ENCODE results near the gene LIF.
A peak's percentile ranks its signal among the peaks of the same experiment; 100 is the strongest.

LIF gene

DNA sequence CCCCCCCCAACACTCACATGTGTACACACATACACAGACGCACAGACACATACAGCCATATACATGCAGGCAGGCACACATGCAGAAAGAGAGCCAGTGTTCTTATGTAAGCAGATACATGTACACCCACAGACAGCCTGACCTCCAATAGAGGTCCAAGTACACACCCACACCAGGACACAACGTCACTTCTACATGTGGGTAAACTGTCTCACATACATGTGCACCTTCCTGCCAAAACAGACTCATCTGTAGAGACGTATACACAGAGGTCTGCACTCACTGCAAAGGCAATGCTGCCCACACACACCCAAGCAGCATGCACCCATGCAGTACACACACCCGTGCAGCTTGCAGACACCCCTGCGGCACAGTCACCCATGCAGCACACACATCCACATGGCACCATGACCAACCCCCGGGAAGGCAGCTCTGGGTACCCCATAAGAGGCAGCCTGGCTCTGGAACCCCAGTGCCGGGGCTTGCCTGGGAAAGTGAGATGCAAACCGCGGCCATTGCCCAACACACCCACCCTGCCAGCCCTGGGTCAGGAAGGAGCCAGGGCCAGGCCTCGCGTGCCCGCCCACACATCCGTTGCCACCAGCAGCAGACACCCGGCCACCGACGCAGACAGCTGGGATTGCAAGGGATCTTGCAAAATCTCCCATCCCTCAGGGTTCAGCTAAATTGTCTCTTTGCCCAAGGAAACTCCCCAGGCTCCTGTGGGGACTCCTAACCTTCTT is 32.7 kb upstream of the LIF start:
- no peaks in the 10 kb centered on the region for H3K4me1 ChIP-seq
- H3K9me3 ChIP-seq = no peaks in the 10 kb centered on the region
- in situ Hi-C loops (cut with MboI; ENCODE audit: low sequenced_read_pairs) = no loop called here
- DNase-seq (ENCODE audit: low spot score in 2 of 2) = no peak
- H3K27me3 ChIP-seq (ENCODE audit: low read depth) = no peaks in the 10 kb centered on the region
- no peaks in the 10 kb centered on the region for H3K36me3 ChIP-seq (replicated peaks)
- H3K4me3 ChIP-seq = no peak overlapping the region

GRCh38 chr22:30277547-30278344 is 31.2 kb upstream of the LIF start:
- no peaks in the 10 kb centered on the region for H3K27me3 ChIP-seq (ENCODE audit: low read depth)
- in situ Hi-C loops (cut with MboI; ENCODE audit: low sequenced_read_pairs) = no loop called here
- no peaks in the 10 kb centered on the region for H3K4me1 ChIP-seq
- no peaks in the 10 kb centered on the region for H3K9me3 ChIP-seq
- no peak overlapping the region for H3K4me3 ChIP-seq
- H3K36me3 ChIP-seq (replicated peaks) = no peaks in the 10 kb centered on the region
- DNase-seq (ENCODE audit: low spot score in 2 of 2) = peak in 1 of 2 experiments; percentile 27

DNA sequence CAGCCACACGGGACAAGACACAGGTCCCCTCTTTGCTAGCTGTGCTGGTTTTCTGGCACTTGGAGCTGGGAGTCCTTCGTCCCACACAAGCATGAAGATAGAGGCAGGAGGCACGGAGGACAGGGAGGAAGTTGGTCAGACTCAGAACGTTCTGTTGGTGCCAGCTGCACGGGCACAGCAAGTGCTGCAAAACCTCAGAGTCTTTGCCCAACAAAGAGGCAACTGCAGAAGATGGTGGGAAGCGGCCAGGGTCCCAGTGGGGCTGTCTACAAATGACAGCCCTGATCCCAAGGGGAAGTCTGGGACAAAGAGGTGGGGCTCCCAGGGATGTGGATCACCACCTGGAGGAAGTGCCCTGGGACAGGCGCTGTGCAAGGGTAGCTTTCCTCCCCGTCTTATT is 29.5 kb upstream of the LIF start:
- no peak for DNase-seq (ENCODE audit: low spot score in 2 of 2)
- in situ Hi-C loops (cut with MboI; ENCODE audit: low sequenced_read_pairs) = no loop called here
- no peaks in the 10 kb centered on the region for H3K9me3 ChIP-seq
- no peaks in the 10 kb centered on the region for H3K36me3 ChIP-seq (replicated peaks)
- H3K4me1 ChIP-seq = no peaks in the 10 kb centered on the region
- H3K4me3 ChIP-seq = no peak overlapping the region
- H3K27me3 ChIP-seq (ENCODE audit: low read depth) = no peaks in the 10 kb centered on the region

GRCh38 chr22:30275625-30276024 is 29.1 kb upstream of the LIF start:
- H3K36me3 ChIP-seq (replicated peaks) = no peaks in the 10 kb centered on the region
- no peak overlapping the region for H3K4me3 ChIP-seq
- in situ Hi-C loops (cut with MboI; ENCODE audit: low sequenced_read_pairs) = no loop called here
- no peaks in the 10 kb centered on the region for H3K9me3 ChIP-seq
- no peaks in the 10 kb centered on the region for H3K27me3 ChIP-seq (ENCODE audit: low read depth)
- DNase-seq (ENCODE audit: low spot score in 2 of 2) = no peak
- no peaks in the 10 kb centered on the region for H3K4me1 ChIP-seq

DNA sequence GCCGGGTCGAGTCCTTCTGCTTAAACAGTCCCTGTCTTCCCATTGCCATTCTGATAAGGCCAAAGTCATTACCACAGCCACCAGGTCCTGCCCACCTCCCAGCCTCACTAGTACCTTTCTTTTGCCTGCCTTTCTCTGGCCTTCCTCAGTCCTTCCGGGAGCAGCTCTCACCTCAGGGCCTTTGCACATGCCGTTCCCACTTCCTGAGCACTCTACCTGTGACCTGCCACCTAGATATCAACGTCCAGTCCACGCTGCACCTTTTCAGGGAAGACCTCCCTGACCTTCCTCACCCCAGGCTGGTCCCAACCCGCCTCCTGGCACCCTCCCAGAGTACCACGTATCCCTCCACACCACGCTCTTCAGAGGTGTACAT is 27.9 kb upstream of the LIF start:
- Histone ChIP-seq H3K9me3 (no peaks in the 10 kb centered on the region), H3K36me3 (replicated peaks) (no peaks in the 10 kb centered on the region), H3K4me1 (no peaks in the 10 kb centered on the region), H3K4me3 (no peak overlapping the region), H3K27me3 (ENCODE audit: low read depth) (no peaks in the 10 kb centered on the region)
- in situ Hi-C loops (cut with MboI; ENCODE audit: low sequenced_read_pairs) = no loop called here
- no peak for DNase-seq (ENCODE audit: low spot score in 2 of 2)

GRCh38 chr22:30273711-30274436 is 27.3 kb upstream of the LIF start:
- Histone ChIP-seq H3K36me3 (replicated peaks) (no peaks in the 10 kb centered on the region), H3K4me3 (no peak overlapping the region), H3K4me1 (no peaks in the 10 kb centered on the region), H3K9me3 (no peaks in the 10 kb centered on the region), H3K27me3 (ENCODE audit: low read depth) (no peaks in the 10 kb centered on the region)
- DNase-seq (ENCODE audit: low spot score in 2 of 2) = no peak
- in situ Hi-C loops (cut with MboI; ENCODE audit: low sequenced_read_pairs) = no loop called here

DNA sequence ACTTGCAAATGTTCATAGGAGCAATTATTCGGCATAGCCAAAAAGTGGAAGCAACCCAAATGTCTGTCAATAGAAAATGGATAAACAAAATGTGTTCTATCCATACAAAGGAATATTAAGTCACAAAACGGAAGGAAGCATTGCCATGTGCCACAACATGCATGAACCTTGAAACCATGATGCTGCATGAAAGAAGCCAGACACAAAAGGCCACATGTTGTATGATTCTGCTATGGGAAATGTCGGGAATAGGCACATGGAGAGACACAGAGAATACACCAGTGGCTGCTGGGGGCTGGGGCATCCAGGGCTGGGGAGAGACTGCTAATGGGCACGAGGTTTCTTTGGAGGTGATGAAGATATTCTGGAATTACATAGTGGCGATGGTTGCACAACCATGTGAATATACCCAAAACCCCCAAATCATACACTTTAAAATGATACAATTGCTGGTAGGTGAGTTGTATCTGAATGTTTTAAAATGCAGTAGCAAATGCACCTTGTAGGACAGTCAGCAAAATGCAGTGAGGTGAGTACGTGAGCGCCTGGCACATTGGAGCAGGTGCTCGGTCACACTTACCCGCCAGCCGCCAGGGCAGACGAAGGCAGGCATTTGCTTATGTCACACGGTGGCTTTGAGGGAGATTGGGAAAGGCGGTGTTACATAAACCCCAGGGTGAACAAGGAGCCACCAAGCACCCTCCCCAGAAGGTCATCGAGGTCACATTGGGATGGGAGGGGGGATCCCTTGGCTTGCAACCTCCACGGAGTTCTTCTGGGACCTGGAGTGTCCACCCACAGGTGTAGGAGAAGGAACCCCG is 26.4 kb upstream of the LIF start:
- H3K4me3 ChIP-seq = no peak overlapping the region
- H3K36me3 ChIP-seq (replicated peaks) = no peaks in the 10 kb centered on the region
- in situ Hi-C loops (cut with MboI; ENCODE audit: low sequenced_read_pairs) = no loop called here
- H3K4me1 ChIP-seq = no peaks in the 10 kb centered on the region
- no peaks in the 10 kb centered on the region for H3K27me3 ChIP-seq (ENCODE audit: low read depth)
- H3K9me3 ChIP-seq = no peaks in the 10 kb centered on the region
- no peak for DNase-seq (ENCODE audit: low spot score in 2 of 2)

GRCh38 chr22:30270832-30271231 is 24.3 kb upstream of the LIF start:
- Histone ChIP-seq H3K4me1 (no peaks in the 10 kb centered on the region), H3K27me3 (ENCODE audit: low read depth) (no peaks in the 10 kb centered on the region), H3K36me3 (replicated peaks) (no peaks in the 10 kb centered on the region), H3K9me3 (no peaks in the 10 kb centered on the region), H3K4me3 (no peak overlapping the region)
- no peak for DNase-seq (ENCODE audit: low spot score in 2 of 2)
- in situ Hi-C loops (cut with MboI; ENCODE audit: low sequenced_read_pairs) = no loop called here

- in situ Hi-C loops (cut with MboI; ENCODE audit: low sequenced_read_pairs) = no loop called here
Observed at GRCh38 chr22:30268331-30268730, 21.8 kb upstream of the LIF start.

GRCh38 chr22:30267382-30268302 is 21.1 kb upstream of the LIF start:
- Histone ChIP-seq H3K4me1 (peaks cover 4% of the 10 kb centered on the region), H3K36me3 (replicated peaks) (no peaks in the 10 kb centered on the region), H3K9me3 (no peaks in the 10 kb centered on the region), H3K4me3 (no peak overlapping the region), H3K27me3 (ENCODE audit: low read depth) (no peaks in the 10 kb centered on the region)
- no peak for DNase-seq (ENCODE audit: low spot score in 2 of 2)
- in situ Hi-C loops (cut with MboI; ENCODE audit: low sequenced_read_pairs) = no loop called here

More at GRCh38 chr22:30268331-30268730, 21.8 kb upstream of the LIF start:
- Histone ChIP-seq H3K4me1 (no peaks in the 10 kb centered on the region; the same call in 1 of the 2 replicates), H3K4me3 (no peak overlapping the region), H3K9me3 (no peaks in the 10 kb centered on the region), H3K36me3 (replicated peaks) (no peaks in the 10 kb centered on the region), H3K27me3 (ENCODE audit: low read depth) (no peaks in the 10 kb centered on the region)
- DNase-seq (ENCODE audit: low spot score in 2 of 2) = no peak

GRCh38 chr22:30266445-30267381 is 20.2 kb upstream of the LIF start, which contains the start of gene OSM:
TSS of gene OSM (minus strand) at chr22:30266851. CDS start at chr22:30266799, 52 bp downstream.
- DNase-seq (ENCODE audit: low spot score in 2 of 2) = no peak
- Histone ChIP-seq H3K4me1 (peaks cover 4% of the 10 kb centered on the region), H3K9me3 (no peaks in the 10 kb centered on the region), H3K27me3 (ENCODE audit: low read depth) (no peaks in the 10 kb centered on the region), H3K36me3 (replicated peaks) (no peaks in the 10 kb centered on the region), H3K4me3 (no peak within 1 kb of the TSS)
- in situ Hi-C loops (cut with MboI; ENCODE audit: low sequenced_read_pairs) = no loop called here

Measured in HAP-1 (cell line).